Trophoblast cell (in vitro differentiated cells and primary cell): Measurements from ENCODE around the gene IL23A.
"Not testable (repeated sequence)": the region's sequence is repeated elsewhere in the genome, so short reads cannot be mapped to it uniquely, and the experiment has no call there.

Experiments
- DNase-seq, 2 donors: peaks; one replicate each; pipeline ENCODE4 v3.0.0-alpha.2; 2016
- H2AFZ ChIP-seq: 2 replicates; pipeline ENCODE4 v1.6.1; 2013; ENCODE audit warnings: low read length, moderate library complexity, mild to moderate bottlenecking; ENCODE audit not compliant: insufficient read depth, poor library complexity
- H2AK5ac ChIP-seq: 2 replicates; pipeline ENCODE4 v1.6.1; 2013; ENCODE audit warnings: mild to moderate bottlenecking, low read length
- H2BK120ac ChIP-seq: 2 replicates; pipeline ENCODE4 v1.6.1; 2013; ENCODE audit warnings: low read length, mild to moderate bottlenecking, moderate library complexity; ENCODE audit not compliant: insufficient read depth, poor library complexity
- H2BK12ac ChIP-seq: 2 replicates; pipeline ENCODE4 v1.6.1; 2013; ENCODE audit warnings: mild to moderate bottlenecking, low read length, moderate library complexity
- H2BK5ac ChIP-seq: 2 replicates; pipeline ENCODE4 v1.6.1; 2013; ENCODE audit warnings: low read length, low read depth, moderate library complexity, mild to moderate bottlenecking; ENCODE audit not compliant: poor library complexity
- H3K14ac ChIP-seq: 2 replicates; pipeline ENCODE4 v1.6.1; 2013; ENCODE audit warnings: mild to moderate bottlenecking, low read length
- H3K18ac ChIP-seq: 2 replicates; pipeline ENCODE4 v1.6.1; 2013; ENCODE audit warnings: mild to moderate bottlenecking, low read length
- H3K23ac ChIP-seq: 2 replicates; pipeline ENCODE4 v1.6.1; 2013; ENCODE audit warnings: low read length
- H3K27ac ChIP-seq: 2 replicates; pipeline ENCODE4 v1.5.1; 2013; ENCODE audit warnings: low read depth, mild to moderate bottlenecking, inconsistent platforms, low read length, moderate library complexity
- H3K27me3 ChIP-seq: 2 replicates; pipeline ENCODE4 v1.6.1; 2013; ENCODE audit warnings: inconsistent platforms, mild to moderate bottlenecking, low read length, moderate library complexity; ENCODE audit not compliant: insufficient read depth
- H3K36me3 ChIP-seq, 2 experiments: 1 replicate in 1 of 2; 2 replicates in 1 of 2; pipeline ENCODE4 v1.6.1; 2013; ENCODE audit warnings: low read length in 2 of 2, mild to moderate bottlenecking in 2 of 2, moderate library complexity in 1 of 2; ENCODE audit not compliant: insufficient read depth in 2 of 2, control insufficient read depth in 1 of 2
- H3K4ac ChIP-seq: 2 replicates; pipeline ENCODE4 v1.6.1; 2013; ENCODE audit warnings: low read depth, mild to moderate bottlenecking, low read length, moderate library complexity
- H3K4me1 ChIP-seq, 2 experiments: 1 replicate in 1 of 2; 2 replicates in 1 of 2; pipeline ENCODE4 v1.6.1; 2013; ENCODE audit warnings: low read length in 2 of 2, mild to moderate bottlenecking in 2 of 2, moderate library complexity in 1 of 2; ENCODE audit not compliant: insufficient read depth in 2 of 2, control insufficient read depth in 1 of 2
- H3K4me2 ChIP-seq: 2 replicates; pipeline ENCODE4 v1.6.1; 2013; ENCODE audit warnings: inconsistent platforms, mild to moderate bottlenecking, low read length, moderate library complexity
- H3K4me3 ChIP-seq: 2 replicates; pipeline ENCODE4 v1.5.1; 2013; ENCODE audit warnings: mild to moderate bottlenecking, low read depth, low read length, inconsistent platforms
- H3K79me1 ChIP-seq: one replicate; pipeline ENCODE4 v1.6.1; 2013; ENCODE audit warnings: low read length
- H3K79me2 ChIP-seq: 2 replicates; pipeline ENCODE4 v1.6.1; 2013; ENCODE audit warnings: low read length, mild to moderate bottlenecking; ENCODE audit not compliant: control insufficient read depth, insufficient read depth, poor library complexity
- H3K9ac ChIP-seq: 2 replicates; pipeline ENCODE4 v1.6.1; 2013; ENCODE audit warnings: mild to moderate bottlenecking, low read length
- H3K9me3 ChIP-seq: 2 replicates; pipeline ENCODE4 v1.6.1; 2013; ENCODE audit warnings: low read depth, mild to moderate bottlenecking, control low read depth, inconsistent platforms, low read length; ENCODE audit not compliant: insufficient read depth
- H4K12ac ChIP-seq: 2 replicates; pipeline ENCODE4 v1.6.1; 2013; ENCODE audit warnings: low read depth, mild to moderate bottlenecking, low read length, moderate library complexity
- H4K8ac ChIP-seq: 2 replicates; pipeline ENCODE4 v1.6.1; 2013; ENCODE audit warnings: low read depth, mild to moderate bottlenecking, low read length, moderate library complexity
- H4K91ac ChIP-seq: one replicate; pipeline ENCODE4 v1.6.1; 2013; ENCODE audit warnings: low read depth, mild to moderate bottlenecking, low read length, moderate library complexity
- WGBS: extraction: QIAGEN DNeasy Blood & Tissue Kit; methylation state at CpG from one replicate; pipeline ENCODE4 v1.1.7; 2013; ENCODE audit warnings: missing lambda C conversion rate; ENCODE audit not compliant: insufficient read length, insufficient coverage; ENCODE audit errors: extremely low coverage; 5-methylcytosine and 5-hydroxymethylcytosine counted together

The IL23A gene

DNA sequence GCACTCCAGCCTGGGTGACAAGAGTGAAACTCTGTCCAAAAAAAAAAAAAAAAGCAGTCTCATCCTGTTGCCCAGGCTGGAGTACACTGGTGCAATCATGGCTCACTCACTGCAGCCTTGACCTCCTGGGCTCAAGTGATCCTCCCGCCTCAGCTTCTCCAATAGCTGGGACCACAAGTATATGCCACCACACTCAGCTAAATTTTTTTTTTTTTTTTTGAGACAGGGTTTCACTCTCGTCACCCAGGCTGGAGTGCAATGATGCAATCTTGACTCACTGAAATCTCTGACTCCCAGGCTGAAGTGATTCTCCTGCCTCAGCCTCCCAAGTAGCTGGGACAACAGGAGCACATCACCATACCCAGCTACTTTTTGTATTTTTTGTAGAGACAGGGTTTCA lies 17.7 kb upstream of the IL23A start:
- Histone ChIP-seq H3K27me3 (no peaks in the 10 kb centered on the region), H3K23ac (no peak overlapping the region), H3K4me3 (no peak overlapping the region), H4K12ac (no peak overlapping the region), H2AFZ (no peak overlapping the region), H3K79me2 (no peaks in the 10 kb centered on the region), H3K9ac (no peak overlapping the region), H3K4me1 (peaks cover 2 to 4% of the 10 kb centered on the region in 2 experiments), H2BK120ac (no peak overlapping the region), H2BK5ac (no peak overlapping the region), H3K18ac (no peak overlapping the region), H3K36me3 (peaks cover 2 to 7% of the 10 kb centered on the region in 2 experiments), H3K4me2 (no peak overlapping the region), H3K27ac (no peak overlapping the region), H3K4ac (no peak overlapping the region), H3K79me1 (peaks cover 1% of the 10 kb centered on the region), H2AK5ac (no peak overlapping the region), H2BK12ac (no peak overlapping the region), H4K91ac (no peak overlapping the region), H3K9me3 (no peaks in the 10 kb centered on the region), H4K8ac (no peak overlapping the region), H3K14ac (no peak overlapping the region)
- WGBS, result no CpG with 5 or more reads among the region's 2 CpGs
- peak; percentile 32 to 62 for DNase-seq

GRCh38 chr12:56321610-56322009 lies 17.1 kb upstream of the IL23A start:
- H3K23ac ChIP-seq, H4K8ac ChIP-seq, H4K91ac ChIP-seq, H3K9me3 ChIP-seq, H3K18ac ChIP-seq, H2BK12ac ChIP-seq, H3K79me2 ChIP-seq, H4K12ac ChIP-seq, H3K4ac ChIP-seq, H3K14ac ChIP-seq, H3K4me2 ChIP-seq, H3K36me3 ChIP-seq, H3K27ac ChIP-seq, H2BK5ac ChIP-seq, H3K9ac ChIP-seq, H3K79me1 ChIP-seq, H2AK5ac ChIP-seq, H3K4me3 ChIP-seq, H3K4me1 ChIP-seq, DNase-seq, H2BK120ac ChIP-seq, H3K27me3 ChIP-seq, H2AFZ ChIP-seq: not testable (repeated sequence)
- no CpG with 5 or more reads among the region's 8 CpGs for WGBS

- H3K9me3 ChIP-seq, result no peaks in the 10 kb centered on the region
- no peak overlapping the region for H3K4me3 ChIP-seq
- H4K12ac ChIP-seq, result no peak overlapping the region
- peaks cover 0 to 2% of the 10 kb centered on the region in 2 experiments for H3K4me1 ChIP-seq
- no peak overlapping the region for H2AK5ac ChIP-seq
- no peak overlapping the region for H2BK120ac ChIP-seq
- no peaks in the 10 kb centered on the region for H3K27me3 ChIP-seq
- no peak overlapping the region for H3K4me2 ChIP-seq
- H3K79me1 ChIP-seq, result no peaks in the 10 kb centered on the region
- no peak overlapping the region for H4K91ac ChIP-seq
- H3K14ac ChIP-seq, result no peak overlapping the region
- no peak overlapping the region for H2AFZ ChIP-seq
- H3K27ac ChIP-seq, result no peak overlapping the region
- no peak overlapping the region for H3K18ac ChIP-seq
- no peak overlapping the region for H4K8ac ChIP-seq
- peaks cover 7 to 14% of the 10 kb centered on the region in 2 experiments for H3K36me3 ChIP-seq
- DNase-seq, result peak; percentile 79 to 83
- no peak overlapping the region for H2BK12ac ChIP-seq
- no peak overlapping the region for H2BK5ac ChIP-seq
- no CpG with 5 or more reads among the region's 6 CpGs for WGBS
- no peak overlapping the region for H3K23ac ChIP-seq
- H3K9ac ChIP-seq, result no peak overlapping the region
- H3K4ac ChIP-seq, result no peak overlapping the region
- H3K79me2 ChIP-seq, result no peaks in the 10 kb centered on the region
Measured at GRCh38 chr12:56324206-56324605, 14.5 kb upstream of the IL23A start.

GRCh38 chr12:56326126-56326525 lies 12.6 kb upstream of the IL23A start:
- Histone ChIP-seq H3K4me2 (no peak overlapping the region), H3K4ac (no peak overlapping the region), H2BK120ac (no peak overlapping the region), H3K14ac (no peak overlapping the region), H3K79me2 (no peaks in the 10 kb centered on the region), H3K4me3 (no peak overlapping the region), H3K18ac (no peak overlapping the region), H3K9me3 (no peaks in the 10 kb centered on the region), H3K27ac (no peak overlapping the region), H2AFZ (no peak overlapping the region), H3K23ac (no peak overlapping the region), H3K79me1 (no peaks in the 10 kb centered on the region), H4K8ac (no peak overlapping the region), H2BK12ac (no peak overlapping the region), H4K12ac (no peak overlapping the region), H2BK5ac (no peak overlapping the region), H3K36me3 (peaks cover 7 to 11% of the 10 kb centered on the region in 2 experiments), H3K9ac (no peak overlapping the region), H3K4me1 (peaks cover 0 to 2% of the 10 kb centered on the region in 2 experiments), H3K27me3 (no peaks in the 10 kb centered on the region), H2AK5ac (no peak overlapping the region), H4K91ac (no peak overlapping the region)
- DNase-seq, result no peak
- WGBS, result no CpG with 5 or more reads among the region's 8 CpGs
